Endothelial cell of umbilical vein (primary cell): ENCODE data around the gene DNMT3L. TPM values are rescaled to one million over a fixed set of nuclear protein-coding genes. Genes with fewer than 3 reads are reported as not detected.

ENCODE experiments used
- BruUV-seq: library from RNA; stranded (reverse); fragments of 400-500 nt; replicated peaks from 2 replicates; lab custom pipeline; 2021; lab: Mats Ljungman, UMichigan
- CTCF ChIA-PET: fragments of 300-600, 350-600 bp; sonication (Branson Sonifier 250); formaldehyde crosslinking; loops from one replicate; lab custom pipeline; 2021; ENCODE audit warnings: antibody characterized with exemption, inconsistent platforms; lab: Charles Lee
- POLR2A ChIA-PET: fragments of 300-600, 350-600 bp; sonication (Branson Sonifier 250); formaldehyde crosslinking; loops from one replicate; lab custom pipeline; 2021; ENCODE audit warnings: antibody characterized with exemption, inconsistent platforms; lab: Charles Lee
- DNase-seq: peaks from one replicate; pipeline ENCODE4 v3.0.0-alpha.2; 2011; ENCODE audit warnings: low read depth, low spot score
- FAIRE-seq: peaks from 2 replicates; lab custom pipeline; 2011; peaks lifted over from hg19 to GRCh38; lab: Jason Lieb, UNC
- H2AFZ ChIP-seq: 2 replicates; pipeline ENCODE4 v1.6.0; 2012; ENCODE audit warnings: low read depth, low read length, control low read depth, inconsistent platforms
- H3K27ac ChIP-seq: 2 replicates; pipeline ENCODE4 v1.5.1; 2011; ENCODE audit warnings: low read depth, mild to moderate bottlenecking, control low read depth, low read length, moderate library complexity; ENCODE audit not compliant: insufficient read depth
- H3K27me3 ChIP-seq, 2 experiments: 2 replicates each; pipeline versions ENCODE4 v1.6.0 to v1.6.1; 2011; ENCODE audit warnings: low read length in 2 of 2, mixed read lengths in 1 of 2; ENCODE audit not compliant: control insufficient read depth in 2 of 2, insufficient read depth in 2 of 2
- H3K36me3 ChIP-seq, 2 experiments: 2 replicates in 1 of 2; 3 replicates in 1 of 2; pipeline ENCODE4 v1.5.1; 2011; ENCODE audit warnings: low read length in 2 of 2, mild to moderate bottlenecking in 1 of 2, moderate library complexity in 1 of 2; ENCODE audit not compliant: control insufficient read depth in 2 of 2, insufficient read depth in 2 of 2; ENCODE audit errors: extremely low read depth in 1 of 2
- H3K4me1 ChIP-seq: 3 replicates; pipeline ENCODE4 v1.5.1; 2011; ENCODE audit warnings: mild to moderate bottlenecking, low read length; ENCODE audit not compliant: control insufficient read depth, insufficient read depth; ENCODE audit errors: extremely low read depth
- H3K4me2 ChIP-seq: 2 replicates; pipeline ENCODE4 v1.6.1; 2011; ENCODE audit warnings: low read length, control low read depth, mixed read lengths; ENCODE audit not compliant: insufficient read depth
- H3K4me3 ChIP-seq, 3 experiments: fragments of 200-600 bp in 1 of 3; sonication (generic), shearing (Covaris generic) in 1 of 3; replicated peaks in 1 of 3; 2 replicates each; pipeline ENCODE4 v1.5.1; 2011 to 2016; ENCODE audit warnings: control low read depth in 3 of 3, low read length in 3 of 3, mild to moderate bottlenecking in 2 of 3, inconsistent platforms in 1 of 3, low read depth in 1 of 3, moderate library complexity in 1 of 3; ENCODE audit not compliant: insufficient read depth in 1 of 3
- H3K79me2 ChIP-seq: 2 replicates; pipeline ENCODE4 v1.6.0; 2012; ENCODE audit warnings: low read length, inconsistent platforms; ENCODE audit not compliant: control insufficient read depth, insufficient read depth
- H3K9ac ChIP-seq: replicated peaks from 2 replicates; pipeline ENCODE3; 2011; ENCODE audit warnings: low read length, control low read depth; ENCODE audit not compliant: insufficient read depth; ENCODE audit errors: extremely low read depth
- H3K9me1 ChIP-seq: replicated peaks from 3 replicates; pipeline ENCODE4 v1.6.0; 2011; ENCODE audit warnings: mild to moderate bottlenecking, low read length; ENCODE audit not compliant: control insufficient read depth, insufficient read depth; ENCODE audit errors: extremely low read depth
- H3K9me3 ChIP-seq: replicated peaks from 2 replicates; pipeline ENCODE4 v1.5.1; 2012; ENCODE audit warnings: low read length, inconsistent platforms; ENCODE audit not compliant: control insufficient read depth, insufficient read depth
- H4K20me1 ChIP-seq: replicated peaks from 2 replicates; pipeline ENCODE3; 2011; ENCODE audit warnings: mild to moderate bottlenecking, low read length; ENCODE audit not compliant: control insufficient read depth, insufficient read depth; ENCODE audit errors: extremely low read depth
- CTCF ChIP-seq, 2 donors: IDR thresholded peaks; 1 replicate in 1 of 2; 2 replicates in 1 of 2; pipeline ENCODE4 v1.5.1; 2011; ENCODE audit warnings: low read length in 2 of 2, mild to moderate bottlenecking in 2 of 2, moderate library complexity in 2 of 2, control low read depth in 1 of 2, inconsistent platforms in 1 of 2, low read depth in 1 of 2; ENCODE audit not compliant: insufficient read depth in 1 of 2; ENCODE audit errors: extremely low read depth in 1 of 2
- EZH2 ChIP-seq: IDR thresholded peaks from 2 replicates; pipeline ENCODE4 v1.6.1; 2012; ENCODE audit warnings: borderline replicate concordance, low read depth, mild to moderate bottlenecking, moderate library complexity, low read length, inconsistent platforms; ENCODE audit not compliant: severe bottlenecking
- FOS ChIP-seq: IDR thresholded peaks from 2 replicates; pipeline ENCODE4 v1.6.1; 2011; ENCODE audit warnings: mild to moderate bottlenecking, low read length, moderate library complexity, borderline replicate concordance; ENCODE audit not compliant: insufficient read depth
- GATA2 ChIP-seq: IDR thresholded peaks from 2 replicates; pipeline ENCODE4 v1.7.0; 2011; ENCODE audit warnings: low read depth, mild to moderate bottlenecking, moderate library complexity, mixed read lengths, low read length; ENCODE audit not compliant: insufficient read length, insufficient read depth
- JUN ChIP-seq: IDR thresholded peaks from 2 replicates; pipeline ENCODE4 v1.6.1; 2011; ENCODE audit warnings: borderline replicate concordance, low read depth; ENCODE audit not compliant: insufficient read length, insufficient read depth
- MAX ChIP-seq: IDR thresholded peaks from 2 replicates; pipeline ENCODE4 v1.6.1; 2011; ENCODE audit not compliant: insufficient read depth, insufficient read length
- MYC ChIP-seq: IDR thresholded peaks from one replicate; pipeline ENCODE4 v1.6.1; 2011; ENCODE audit warnings: mild to moderate bottlenecking, low read depth, low read length
- POLR2A ChIP-seq: IDR thresholded peaks from 2 replicates; pipeline ENCODE4 v1.6.1; 2012; ENCODE audit warnings: low read depth, mild to moderate bottlenecking, control low read depth, low read length
- POLR2AphosphoS5 ChIP-seq: IDR thresholded peaks from 2 replicates; pipeline ENCODE4 v1.6.1; 2012; ENCODE audit warnings: low read depth, mild to moderate bottlenecking, control low read depth, low read length, moderate library complexity; ENCODE audit not compliant: insufficient read depth
- dilution Hi-C: fragments of 300-500 bp; cut with MboI; formaldehyde crosslinking; loops from one replicate; pipeline ENCODE4 v1.15.0; 2019; ENCODE audit warnings: low sequenced_read_pairs; ENCODE audit not compliant: extremely low pct_ligation_motif_present
- intact Hi-C: fragments of 100-400 bp; cut with micrococcal nuclease; formaldehyde crosslinking; loops from one replicate; pipeline ENCODE4 v1.10.0; 2022
- polyA plus RNA-seq, 4 experiments: library from polyadenylated mRNA; depleted of rRNA in 3 of 4; stranded (reverse) in 3 of 4; unstranded in 1 of 4; fragments of >200 nt; gene quantifications; 2 replicates each; pipeline versions ENCODE4 v1.2.1 to v1.2.3, GENCODE V29; 2011 to 2012; ENCODE audit warnings: missing spikeins in 1 of 4
- total RNA-seq: library from RNA; stranded (reverse); gene quantifications from 2 replicates; pipeline ENCODE4 v1.2.3, GENCODE V29; 2021

Gene DNMT3L
- total and polyA plus RNA-seq, 2 donors (not counting 3 experiments of a cell fraction or from before 2014, with no cell fraction given), result not detected

- no TSS peak for BruUV-seq
- dilution Hi-C loops, result no loop called here
- no peak for TF ChIP-seq MYC
- TF ChIP-seq EZH2, result no peak
- no peak for TF ChIP-seq GATA2
- no peak for TF ChIP-seq JUN
- TF ChIP-seq POLR2A, result no peak
- TF ChIP-seq FOS, result no peak
- no peak for TF ChIP-seq POLR2AphosphoS5
- TF ChIP-seq MAX, result no peak
- no peak for TF ChIP-seq CTCF (IDR thresholded peaks at IDR 0.05; ENCODE audit: extremely low read depth in 1 of 2, insufficient read depth in 1 of 2, low read depth in 1 of 2, low read length in 2 of 2)
- POLR2A ChIA-PET, result no interaction called here
- H3K9me3 ChIP-seq, result no peaks in the 10 kb centered on the region
- CTCF ChIA-PET, result interaction anchor here (1.0 kb wide), 1 partner anchor 34 kb away, joined by 5 read pairs; no protein-coding TSS in a partner anchor
- intact Hi-C loops, result no loop called here
- H3K9me1 ChIP-seq, result no peaks in the 10 kb centered on the region
- no peak overlapping the region for H3K27ac ChIP-seq
- H3K4me3 ChIP-seq, result no peak overlapping the region
- H3K36me3 ChIP-seq, result no peaks in the 10 kb centered on the region
- FAIRE-seq (no peak), DNase-seq (no peak)
- peaks cover 0 to 2% of the 10 kb centered on the region in 2 experiments for H3K27me3 ChIP-seq
- H3K4me1 ChIP-seq, result no peaks in the 10 kb centered on the region
- H3K79me2 ChIP-seq, result no peaks in the 10 kb centered on the region
- H3K4me2 ChIP-seq, result no peak overlapping the region
- no peak overlapping the region for H2AFZ ChIP-seq
- no peak overlapping the region for H3K9ac ChIP-seq
- no peaks in the 10 kb centered on the region for H4K20me1 ChIP-seq
Measured at GRCh38 chr21:44263768-44264167, 2.1 kb upstream of the DNMT3L start.
